B cell (primary cell): Measurements from ENCODE around the gene OBP2B.

Experiments used
- CTCF ChIP-seq: fragments of 200-600 bp; IDR thresholded peaks from one replicate; pipeline ENCODE4 v1.8.0; 2022; ENCODE audit warnings: antibody characterized with exemption, mild to moderate bottlenecking
- EZH2 ChIP-seq: IDR thresholded peaks from 2 replicates; pipeline ENCODE4 v1.6.1; 2012; ENCODE audit warnings: borderline replicate concordance, low read depth, mild to moderate bottlenecking, moderate library complexity, low read length; ENCODE audit not compliant: insufficient read depth, poor library complexity, severe bottlenecking

GRCh38 chr9:133246991-133247390 is 37.9 kb upstream of the OBP2B start:
- TF ChIP-seq CTCF (no peak), EZH2 (no peak)
